ENCODE measurements around the gene NRGN. TPM values are rescaled to one million over a fixed set of nuclear protein-coding genes. Genes with fewer than 3 reads are reported as not detected.

NRGN gene
- total and polyA plus RNA-seq, 2 of the 4 experiments (the other 2 are of a cell fraction), result 0.54 to 24.8 TPM

DNA sequence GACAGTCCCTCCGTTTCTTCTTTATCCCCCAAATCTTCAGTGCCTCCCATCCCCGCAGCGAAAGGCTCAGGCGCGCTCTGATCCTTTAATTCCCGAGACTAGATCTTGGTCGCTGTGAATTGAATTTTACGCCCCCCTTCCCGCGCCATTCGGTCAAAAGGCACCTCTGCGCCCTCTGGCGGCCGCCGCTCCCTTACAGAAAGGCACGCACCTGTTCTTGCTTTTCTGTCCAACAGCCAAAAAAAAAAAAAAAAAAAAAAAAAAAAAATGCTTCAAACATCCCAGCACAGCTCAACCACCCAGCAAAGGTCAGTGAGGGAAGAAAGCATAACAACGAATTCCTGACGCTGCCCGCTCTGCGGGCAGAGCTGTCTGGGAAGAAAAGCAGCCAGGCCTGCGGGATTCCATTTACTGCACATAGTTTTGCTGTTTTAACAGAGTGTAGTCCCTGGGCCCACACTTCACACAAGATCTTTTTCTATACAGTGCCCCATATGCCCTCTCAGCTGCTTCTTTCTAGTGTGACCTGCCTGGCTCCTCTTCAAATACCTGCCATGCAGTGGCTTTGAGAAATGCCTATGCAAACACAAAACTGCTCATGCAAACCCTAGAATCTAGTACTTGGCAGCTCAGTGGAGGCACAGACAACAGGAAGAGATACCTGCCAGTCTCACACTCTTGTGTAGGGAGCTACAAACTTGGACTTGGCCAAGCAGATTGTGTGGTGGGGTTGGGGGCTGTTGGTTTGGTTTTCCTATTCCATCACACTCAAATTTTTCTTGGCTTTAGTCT is 23.6 kb downstream of the NRGN start:
- ChIA-PET CTCF (interaction anchor here (0.6 to 1.6 kb wide), 11 partner anchors 10 to 647 kb away, joined by 3 to 8 read pairs (median 3); no protein-coding TSS in a partner anchor), POLR2A (ENCODE audit: unreplicated experiment) (no interaction called here)
- no peak overlapping the region for H2BK15ac ChIP-seq (ENCODE audit: low read depth, low read length)
- peak overlapping the region; percentile 32 for H3K4me3 ChIP-seq (ENCODE audit: insufficient read depth, low read depth, low read length)
- no peak overlapping the region for H3K56ac ChIP-seq (ENCODE audit: extremely low read depth, insufficient read depth, low read length)
- H3K27ac ChIP-seq (ENCODE audit: insufficient read depth, low read length), result no peak overlapping the region
- BruUV-seq (replicated peaks), result no TSS peak
- no peak overlapping the region for H4K8ac ChIP-seq (ENCODE audit: low read depth in 2 of 2, low read length in 2 of 2)
- in situ Hi-C loops (cut with MboI; ENCODE audit: low sequenced_read_pairs) (loop anchor here (5.0 to 10.0 kb wide), 2 partner anchors 71 to 91 kb away; partner anchors contain the start of genes SIAE and SPA17), intact Hi-C loops (cut with micrococcal nuclease) (loop anchor here (1.0 kb wide), 3 partner anchors 90 to 119 kb away; partner anchors contain the start of genes SIAE and SPA17), dilution Hi-C loops (cut with HindIII; ENCODE audit: low sequenced_read_pairs, unreplicated experiment) (no loop called here)
- H3K9me3 ChIP-seq (ENCODE audit: control insufficient read depth, insufficient read depth, low read length), result no peaks in the 10 kb centered on the region
- no peak overlapping the region for H4K5ac ChIP-seq (ENCODE audit: low read depth, low read length)
- peak; percentile 74 for TF ChIP-seq RAD21 (IDR thresholded peaks at IDR 0.05; ENCODE audit: low read length)
- no peak for TF ChIP-seq NFE2L2 (IDR thresholded peaks at IDR 0.05; ENCODE audit: low read depth, low read length)
- TF ChIP-seq, protein P1, sequence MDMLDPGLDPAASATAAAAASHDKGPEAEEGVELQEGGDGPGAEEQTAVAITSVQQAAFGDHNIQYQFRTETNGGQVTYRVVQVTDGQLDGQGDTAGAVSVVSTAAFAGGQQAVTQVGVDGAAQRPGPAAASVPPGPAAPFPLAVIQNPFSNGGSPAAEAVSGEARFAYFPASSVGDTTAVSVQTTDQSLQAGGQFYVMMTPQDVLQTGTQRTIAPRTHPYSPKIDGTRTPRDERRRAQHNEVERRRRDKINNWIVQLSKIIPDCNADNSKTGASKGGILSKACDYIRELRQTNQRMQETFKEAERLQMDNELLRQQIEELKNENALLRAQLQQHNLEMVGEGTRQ (IDR thresholded peaks at IDR 0.05; ENCODE audit: low read depth, low read length), result no peak
- TF ChIP-seq SMC3 (IDR thresholded peaks at IDR 0.05; ENCODE audit: low read depth, low read length), result peak; percentile 93
- peak; percentile 55; the same call in 1 of the 2 replicates for TF ChIP-seq MAZ (IDR thresholded peaks at IDR 0.05; ENCODE audit: borderline replicate concordance, low read depth, low read length)
- TF ChIP-seq, protein P2, sequence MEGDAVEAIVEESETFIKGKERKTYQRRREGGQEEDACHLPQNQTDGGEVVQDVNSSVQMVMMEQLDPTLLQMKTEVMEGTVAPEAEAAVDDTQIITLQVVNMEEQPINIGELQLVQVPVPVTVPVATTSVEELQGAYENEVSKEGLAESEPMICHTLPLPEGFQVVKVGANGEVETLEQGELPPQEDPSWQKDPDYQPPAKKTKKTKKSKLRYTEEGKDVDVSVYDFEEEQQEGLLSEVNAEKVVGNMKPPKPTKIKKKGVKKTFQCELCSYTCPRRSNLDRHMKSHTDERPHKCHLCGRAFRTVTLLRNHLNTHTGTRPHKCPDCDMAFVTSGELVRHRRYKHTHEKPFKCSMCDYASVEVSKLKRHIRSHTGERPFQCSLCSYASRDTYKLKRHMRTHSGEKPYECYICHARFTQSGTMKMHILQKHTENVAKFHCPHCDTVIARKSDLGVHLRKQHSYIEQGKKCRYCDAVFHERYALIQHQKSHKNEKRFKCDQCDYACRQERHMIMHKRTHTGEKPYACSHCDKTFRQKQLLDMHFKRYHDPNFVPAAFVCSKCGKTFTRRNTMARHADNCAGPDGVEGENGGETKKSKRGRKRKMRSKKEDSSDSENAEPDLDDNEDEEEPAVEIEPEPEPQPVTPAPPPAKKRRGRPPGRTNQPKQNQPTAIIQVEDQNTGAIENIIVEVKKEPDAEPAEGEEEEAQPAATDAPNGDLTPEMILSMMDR (conservative IDR thresholded peaks at IDR 0.05; ENCODE audit: low read depth, low read length), result peak; percentile 84
- TF ChIP-seq MXI1 (IDR thresholded peaks at IDR 0.05; ENCODE audit: borderline replicate concordance, low read depth, low read length), result no peak
- TF ChIP-seq RCOR1 (IDR thresholded peaks at IDR 0.05; ENCODE audit: insufficient replicate concordance, low read length), result peak; percentile 65
- H3K23ac ChIP-seq (ENCODE audit: low read depth, low read length), result no peak overlapping the region
- peaks cover 17% of the 10 kb centered on the region; the same call in 1 of the 2 replicates for H3K27me3 ChIP-seq (ENCODE audit: control insufficient read depth, insufficient read depth, low read length)
- H3K4me1 ChIP-seq (ENCODE audit: control insufficient read depth, insufficient read depth, low read length), result peaks cover 1% of the 10 kb centered on the region; the same call in 1 of the 2 replicates
- H3K14ac ChIP-seq (replicated peaks; ENCODE audit: low read depth, low read length), result no peak overlapping the region
- H2AK9ac ChIP-seq (replicated peaks; ENCODE audit: low read depth, low read length, poor library complexity), result peak overlapping the region; percentile 23
- H3K4ac ChIP-seq (ENCODE audit: low read depth, low read length), result no peak overlapping the region
- peak overlapping the region; percentile 69 for H2AFZ ChIP-seq (replicated peaks; ENCODE audit: low read length, poor library complexity)
- no peak overlapping the region for H3K18ac ChIP-seq (ENCODE audit: low read depth, low read length)
- no peak overlapping the region for H2BK5ac ChIP-seq (ENCODE audit: low read depth, low read length, poor library complexity, severe bottlenecking)
- DNase-seq (peak; percentile 60), ATAC-seq (ENCODE audit: low read depth) (peak; percentile 38)
- H4K20me1 ChIP-seq (ENCODE audit: insufficient read depth, low read length), result peaks cover 10% of the 10 kb centered on the region
- H2BK20ac ChIP-seq (ENCODE audit: low read depth, low read length), result no peak overlapping the region
- peaks cover 2% of the 10 kb centered on the region for H3K36me3 ChIP-seq (ENCODE audit: control insufficient read depth, insufficient read depth, low read length)
- H2BK120ac ChIP-seq (ENCODE audit: low read depth, low read length), result no peak overlapping the region
- H4K91ac ChIP-seq (ENCODE audit: insufficient read depth, low read depth, low read length), result no peak overlapping the region
- H3K9me1 ChIP-seq (ENCODE audit: insufficient read depth, low read length), result no peaks in the 10 kb centered on the region
- H3K4me2 ChIP-seq (ENCODE audit: low read depth, low read length), result peak overlapping the region; percentile 96
- WGBS, 2 experiments (ENCODE audit: extremely low coverage in 2 of 2, insufficient read length in 1 of 2), result 10% methylated on average over 8 of the region's 21 CpGs; no CpG with 5 or more reads in 1 of the 2 experiments
- peaks cover 3 to 13% of the 10 kb centered on the region in 2 experiments; a peak in 2 of 4 replicates for H3K79me1 ChIP-seq (ENCODE audit: low read depth in 1 of 2, low read length in 2 of 2)
- no peak overlapping the region; the same call in 1 of the 2 replicates for H3K9ac ChIP-seq (ENCODE audit: low read depth, low read length)
- peak overlapping the region; percentile 20; the same call in 1 of the 2 replicates for H2AK5ac ChIP-seq (ENCODE audit: low read depth, low read length)

Measured in IMR-90 (cell line).